Measurements from ENCODE around the gene PSORS1C2. TPM values are rescaled to one million over a fixed set of nuclear protein-coding genes. Genes with fewer than 3 reads are reported as not detected.

The PSORS1C2 gene
- total RNA-seq, 1 experiment from 2014 or later, result not detected

DNA sequence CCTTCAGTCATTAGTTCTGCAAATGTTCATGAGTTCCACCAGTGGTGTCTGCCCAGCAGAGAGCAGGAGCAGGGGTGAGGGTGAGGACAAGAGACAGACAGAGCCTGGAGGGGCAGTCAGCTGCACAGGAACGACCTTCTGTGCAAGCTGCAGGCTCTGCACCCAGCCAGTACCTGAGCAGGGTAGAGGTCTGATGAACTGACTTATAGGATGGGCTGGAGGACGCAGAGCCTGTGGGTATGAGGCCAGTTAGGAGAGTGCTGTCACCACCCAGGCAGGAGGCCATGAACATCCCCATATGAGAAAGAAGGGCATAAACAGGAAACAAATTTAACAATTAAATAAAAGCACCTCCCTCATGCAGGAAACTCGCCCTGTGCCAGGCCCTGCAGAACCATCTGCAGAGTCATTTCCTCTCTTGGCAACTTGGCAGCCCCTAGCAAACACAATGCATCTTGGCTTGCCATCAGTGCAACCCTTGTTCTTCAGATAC, 44.4 kb downstream of the PSORS1C2 start:
- H2AFZ ChIP-seq, result no peak overlapping the region
- no TSS peak for BruUV-seq (replicated peaks)
- no peak overlapping the region for H3K4me2 ChIP-seq
- TF ChIP-seq, protein P1, sequence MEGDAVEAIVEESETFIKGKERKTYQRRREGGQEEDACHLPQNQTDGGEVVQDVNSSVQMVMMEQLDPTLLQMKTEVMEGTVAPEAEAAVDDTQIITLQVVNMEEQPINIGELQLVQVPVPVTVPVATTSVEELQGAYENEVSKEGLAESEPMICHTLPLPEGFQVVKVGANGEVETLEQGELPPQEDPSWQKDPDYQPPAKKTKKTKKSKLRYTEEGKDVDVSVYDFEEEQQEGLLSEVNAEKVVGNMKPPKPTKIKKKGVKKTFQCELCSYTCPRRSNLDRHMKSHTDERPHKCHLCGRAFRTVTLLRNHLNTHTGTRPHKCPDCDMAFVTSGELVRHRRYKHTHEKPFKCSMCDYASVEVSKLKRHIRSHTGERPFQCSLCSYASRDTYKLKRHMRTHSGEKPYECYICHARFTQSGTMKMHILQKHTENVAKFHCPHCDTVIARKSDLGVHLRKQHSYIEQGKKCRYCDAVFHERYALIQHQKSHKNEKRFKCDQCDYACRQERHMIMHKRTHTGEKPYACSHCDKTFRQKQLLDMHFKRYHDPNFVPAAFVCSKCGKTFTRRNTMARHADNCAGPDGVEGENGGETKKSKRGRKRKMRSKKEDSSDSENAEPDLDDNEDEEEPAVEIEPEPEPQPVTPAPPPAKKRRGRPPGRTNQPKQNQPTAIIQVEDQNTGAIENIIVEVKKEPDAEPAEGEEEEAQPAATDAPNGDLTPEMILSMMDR (conservative IDR thresholded peaks at IDR 0.05), result no peak
- no peak for TF ChIP-seq EZH2 (IDR thresholded peaks at IDR 0.05; ENCODE audit: low read depth)
- no peak overlapping the region for H3K27ac ChIP-seq
- H3K27me3 ChIP-seq (ENCODE audit: insufficient read depth, low read depth), result no peaks in the 10 kb centered on the region
- H3K79me2 ChIP-seq (ENCODE audit: low read depth), result no peaks in the 10 kb centered on the region
- H3F3A ChIP-seq (ENCODE audit: insufficient read depth, low read depth), result peaks cover 7% of the 10 kb centered on the region; the same call in 1 of the 2 replicates
- H3K4me3 ChIP-seq, result no peak overlapping the region
- intact Hi-C loops (cut with micrococcal nuclease; ENCODE audit: unreplicated experiment), result no loop called here
- CTCF ChIA-PET, result no interaction called here
- no peaks in the 10 kb centered on the region for H3K9me2 ChIP-seq (ENCODE audit: insufficient read depth)
- POLR2A ChIA-PET (ENCODE audit: unreplicated experiment), result no interaction called here
- no peaks in the 10 kb centered on the region for H3K36me3 ChIP-seq (ENCODE audit: low read depth)
- peak in 1 of 2 experiments; percentile 31 for DNase-seq
- H3K9me3 ChIP-seq (ENCODE audit: insufficient read depth, low read depth), result no peaks in the 10 kb centered on the region
- peaks cover 10% of the 10 kb centered on the region for H3K4me1 ChIP-seq (replicated peaks; ENCODE audit: insufficient read depth)
- no peaks in the 10 kb centered on the region for H4K20me1 ChIP-seq (ENCODE audit: insufficient read depth)

DNA sequence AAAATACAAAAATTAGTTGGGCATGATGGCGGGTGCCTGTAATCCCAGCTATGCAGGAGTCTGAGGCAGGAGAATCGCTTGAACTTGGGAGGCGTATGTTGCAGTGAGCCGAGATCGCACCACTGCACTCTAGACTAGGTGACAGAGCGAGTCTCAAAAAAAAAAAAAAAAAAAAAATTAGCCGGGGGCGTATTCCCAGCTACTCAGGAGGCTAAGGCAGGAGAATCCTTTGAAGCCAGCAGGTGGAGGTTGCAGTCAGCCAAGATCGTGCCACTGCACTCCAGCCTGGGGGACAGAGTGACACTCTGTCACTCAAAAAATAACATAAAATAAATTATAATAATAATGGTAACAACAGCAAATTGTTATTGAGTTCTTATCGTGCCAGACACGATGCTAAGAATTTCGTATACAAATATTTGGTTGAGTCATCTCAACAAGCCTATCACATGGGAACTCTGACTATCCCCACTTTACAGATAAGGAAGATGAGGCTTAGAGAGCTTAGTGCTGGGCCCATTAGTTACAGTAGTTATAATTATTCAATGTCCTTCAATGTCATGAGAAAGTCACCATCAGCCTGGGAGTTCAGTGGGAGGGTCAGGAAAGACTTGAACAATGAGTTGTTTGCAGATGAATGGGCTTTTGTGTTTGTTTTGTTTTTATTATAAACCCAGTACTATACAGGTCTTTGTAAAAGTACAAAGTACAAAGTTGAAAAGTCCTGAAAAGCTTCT, 45.9 kb downstream of the PSORS1C2 start:
- H2AFZ ChIP-seq, result no peak overlapping the region
- H4K20me1 ChIP-seq (ENCODE audit: insufficient read depth), result no peaks in the 10 kb centered on the region
- H3K9me2 ChIP-seq (ENCODE audit: insufficient read depth), result no peaks in the 10 kb centered on the region
- no TSS peak for BruUV-seq (replicated peaks)
- H3K27me3 ChIP-seq (ENCODE audit: insufficient read depth, low read depth), result no peaks in the 10 kb centered on the region
- H3K9me3 ChIP-seq (ENCODE audit: insufficient read depth, low read depth), result no peaks in the 10 kb centered on the region
- H3K4me3 ChIP-seq, result no peak overlapping the region
- intact Hi-C loops (cut with micrococcal nuclease; ENCODE audit: unreplicated experiment), result no loop called here
- no peak overlapping the region for H3K27ac ChIP-seq
- POLR2A ChIA-PET (ENCODE audit: unreplicated experiment), result interaction anchor here (0.7 kb wide), 1 partner anchor 21 kb away, joined by 4 read pairs; the partner anchor contains the start of gene PSORS1C1
- no peak for TF ChIP-seq EZH2 (IDR thresholded peaks at IDR 0.05; ENCODE audit: low read depth)
- TF ChIP-seq, protein P1 (conservative IDR thresholded peaks at IDR 0.05), result no peak
- DNase-seq, result no peak
- H3K4me2 ChIP-seq, result no peak overlapping the region
- H3F3A ChIP-seq (ENCODE audit: insufficient read depth, low read depth), result peaks cover 7% of the 10 kb centered on the region; the same call in 1 of the 2 replicates
- no peaks in the 10 kb centered on the region for H3K36me3 ChIP-seq (ENCODE audit: low read depth)
- H3K4me1 ChIP-seq (replicated peaks; ENCODE audit: insufficient read depth), result peaks cover 10% of the 10 kb centered on the region
- H3K79me2 ChIP-seq (ENCODE audit: low read depth), result no peaks in the 10 kb centered on the region
- CTCF ChIA-PET, result no interaction called here

DNA sequence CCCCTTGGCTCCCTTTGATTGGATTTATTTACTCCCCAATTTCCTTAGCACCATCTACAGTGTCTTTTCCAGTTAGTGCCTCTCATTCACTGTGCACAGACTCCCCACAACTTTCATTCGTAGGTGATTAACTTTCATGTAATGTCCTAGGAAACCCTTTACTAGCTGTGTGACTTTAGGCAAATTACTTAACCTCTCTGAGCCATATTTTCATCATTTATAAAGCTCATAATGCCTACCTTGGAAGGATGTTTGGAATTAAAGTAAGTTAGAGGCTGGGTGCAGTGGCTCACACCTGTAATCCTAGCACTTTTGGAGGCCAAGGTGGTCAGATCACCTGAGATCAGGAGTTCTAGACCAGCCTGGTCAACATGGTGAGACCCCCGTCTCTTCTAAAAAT, 46.6 kb downstream of the PSORS1C2 start:
- Histone ChIP-seq H3K79me2 (ENCODE audit: low read depth) (no peaks in the 10 kb centered on the region), H3K27ac (no peak overlapping the region), H3K9me2 (ENCODE audit: insufficient read depth) (no peaks in the 10 kb centered on the region), H3K27me3 (ENCODE audit: insufficient read depth, low read depth) (no peaks in the 10 kb centered on the region), H2AFZ (no peak overlapping the region), H3K4me2 (no peak overlapping the region), H3K36me3 (ENCODE audit: low read depth) (no peaks in the 10 kb centered on the region), H3K4me1 (replicated peaks; ENCODE audit: insufficient read depth) (peaks cover 12% of the 10 kb centered on the region), H4K20me1 (ENCODE audit: insufficient read depth) (no peaks in the 10 kb centered on the region), H3K9me3 (ENCODE audit: insufficient read depth, low read depth) (no peaks in the 10 kb centered on the region), H3K4me3 (no peak overlapping the region), H3F3A (ENCODE audit: insufficient read depth, low read depth) (peaks cover 7% of the 10 kb centered on the region; the same call in 1 of the 2 replicates)
- no peak for DNase-seq
- BruUV-seq (replicated peaks), result no TSS peak
- TF ChIP-seq EZH2 (IDR thresholded peaks at IDR 0.05; ENCODE audit: low read depth), result no peak
- TF ChIP-seq, protein P1 (conservative IDR thresholded peaks at IDR 0.05), result no peak
- ChIA-PET POLR2A (ENCODE audit: unreplicated experiment) (no interaction called here), CTCF (no interaction called here)
- intact Hi-C loops (cut with micrococcal nuclease; ENCODE audit: unreplicated experiment), result no loop called here

Data from PC-9 (cell line).